SK-N-SH treated with all-trans-retinoic acid at 6 μM for 48 hours (cell line): ENCODE results near the gene CTDSP1.

Experiments
- ATAC-seq: fragments of 200-7000 bp; cut with Tn5 transposase; 3 replicates; pipeline ENCODE4 v1.9.1; 2020; ENCODE audit warnings: mild to moderate bottlenecking, moderate library complexity
- ARNTL ChIP-seq: fragments of 450-650 bp; formaldehyde crosslinking; IDR thresholded peaks from 2 replicates; pipeline ENCODE4 v1.5.0; 2020; ENCODE audit warnings: low read depth, mild to moderate bottlenecking, moderate library complexity, borderline replicate concordance
- BACH2 ChIP-seq: fragments of 250-450 bp; sonication (Bioruptor Pico); IDR thresholded peaks from 2 replicates; pipeline ENCODE4 v1.9.0; 2021; ENCODE audit warnings: mild to moderate bottlenecking, borderline replicate concordance
- ESRRG ChIP-seq: fragments of 250-450 bp; sonication (Bioruptor Pico); IDR thresholded peaks from 2 replicates; pipeline ENCODE4 v1.6.1; 2021; ENCODE audit warnings: mild to moderate bottlenecking
- GLIS3 ChIP-seq: fragments of 250-450 bp; sonication (Bioruptor Pico); IDR thresholded peaks from 2 replicates; pipeline ENCODE4 v1.5.0; 2020; ENCODE audit warnings: mild to moderate bottlenecking, moderate library complexity
- ISL1 ChIP-seq: fragments of 250-450 bp; sonication (Bioruptor Pico); IDR thresholded peaks from 2 replicates; pipeline ENCODE4 v2.1.2; 2022; ENCODE audit warnings: mild to moderate bottlenecking, moderate library complexity
- PPARA ChIP-seq: fragments of 250-450 bp; sonication (Bioruptor Pico); IDR thresholded peaks from 2 replicates; pipeline ENCODE4 v1.5.0; 2020; ENCODE audit warnings: mild to moderate bottlenecking, borderline replicate concordance
- RARB ChIP-seq: fragments of 250-450 bp; sonication (Bioruptor Pico); IDR thresholded peaks from 2 replicates; pipeline ENCODE4 v1.8.0; 2021; ENCODE audit warnings: mild to moderate bottlenecking, moderate library complexity
- SNAI2 ChIP-seq: fragments of 250-450 bp; sonication (Bioruptor Pico); IDR thresholded peaks from 2 replicates; pipeline ENCODE4 v1.5.0; 2020; ENCODE audit warnings: mild to moderate bottlenecking, moderate library complexity
- TCF4 ChIP-seq: fragments of 250-450 bp; sonication (Bioruptor Pico); IDR thresholded peaks from 2 replicates; pipeline ENCODE4 v1.8.0; 2021; ENCODE audit warnings: mild to moderate bottlenecking, moderate library complexity, borderline replicate concordance
- ZC3H10 ChIP-seq: fragments of 250-450 bp; sonication (Bioruptor Pico); IDR thresholded peaks from 2 replicates; pipeline ENCODE4 v1.5.1; 2021; ENCODE audit warnings: mild to moderate bottlenecking, moderate library complexity
- ZFP30 ChIP-seq: fragments of 450-650 bp; formaldehyde crosslinking; IDR thresholded peaks from 2 replicates; pipeline ENCODE4 v1.5.0; 2022; ENCODE audit warnings: mild to moderate bottlenecking, moderate library complexity
- TF ChIP-seq, protein P1 (sequence below): fragments of 250-450 bp; sonication (Bioruptor Pico); IDR thresholded peaks from 2 replicates; pipeline ENCODE4 v1.5.0; 2020; ENCODE audit warnings: mild to moderate bottlenecking, moderate library complexity
- TF ChIP-seq, protein P2 (sequence below): fragments of 250-450 bp; sonication (Bioruptor Pico); IDR thresholded peaks from 2 replicates; pipeline ENCODE4 v1.8.0; 2020; ENCODE audit warnings: mild to moderate bottlenecking, moderate library complexity, borderline replicate concordance
- TF ChIP-seq, protein P3 (sequence below): fragments of 250-450 bp; sonication (Bioruptor Pico); IDR thresholded peaks from 2 replicates; pipeline ENCODE4 v1.5.1; 2021; ENCODE audit warnings: mild to moderate bottlenecking, moderate library complexity
- TF ChIP-seq, protein P4 (sequence below): fragments of 250-450 bp; sonication (Bioruptor Pico); IDR thresholded peaks from 2 replicates; pipeline ENCODE4 v1.5.1; 2020; ENCODE audit warnings: low read depth, mild to moderate bottlenecking, moderate library complexity

The CTDSP1 gene

DNA sequence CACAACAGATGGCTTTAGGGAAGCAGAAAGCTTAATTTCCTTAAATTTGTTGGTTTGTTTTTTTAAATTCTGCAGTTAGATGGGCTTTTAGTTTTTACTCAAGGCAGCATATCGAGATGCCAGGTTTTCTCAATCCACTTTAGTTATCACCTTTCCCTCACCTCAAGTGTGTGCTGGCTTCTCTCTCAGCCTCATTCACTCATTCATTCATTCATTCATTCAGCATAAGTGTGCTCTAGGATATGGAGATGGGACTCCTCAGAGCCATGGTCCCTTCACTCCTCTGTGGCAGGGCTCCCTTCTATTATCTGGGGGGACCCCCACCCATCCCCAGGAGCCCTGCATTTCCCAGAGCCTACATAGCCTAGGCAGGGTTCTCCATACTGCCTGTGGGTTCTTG lies 38.3 kb downstream of the CTDSP1 start:
- ATAC-seq, result no peak

DNA sequence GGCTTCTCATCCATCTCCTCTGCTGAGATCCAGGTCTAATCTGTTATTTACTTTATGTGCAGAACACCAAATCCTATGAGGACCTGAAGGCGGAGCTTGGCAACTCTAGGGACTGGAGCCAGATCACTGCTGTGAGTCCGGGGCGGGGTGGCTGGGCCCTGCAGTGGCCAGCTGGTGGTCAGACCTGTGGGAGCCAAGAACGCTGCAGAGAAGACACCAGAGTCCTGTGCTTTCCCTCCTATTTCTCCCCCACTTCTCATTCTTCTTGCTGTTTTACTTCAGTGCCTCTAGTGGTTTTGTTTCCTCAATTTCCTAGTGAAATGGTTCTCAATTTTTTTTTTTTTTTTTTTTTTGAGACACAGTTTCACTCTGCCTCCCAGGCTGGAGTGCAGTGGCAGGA lies 38.9 kb downstream of the CTDSP1 start:
- TF ChIP-seq BACH2 (CRISPR knock-in tag), result no peak
- TF ChIP-seq GLIS3, result no peak
- no peak for TF ChIP-seq ARNTL (CRISPR knock-in tag)
- TF ChIP-seq, protein P1, sequence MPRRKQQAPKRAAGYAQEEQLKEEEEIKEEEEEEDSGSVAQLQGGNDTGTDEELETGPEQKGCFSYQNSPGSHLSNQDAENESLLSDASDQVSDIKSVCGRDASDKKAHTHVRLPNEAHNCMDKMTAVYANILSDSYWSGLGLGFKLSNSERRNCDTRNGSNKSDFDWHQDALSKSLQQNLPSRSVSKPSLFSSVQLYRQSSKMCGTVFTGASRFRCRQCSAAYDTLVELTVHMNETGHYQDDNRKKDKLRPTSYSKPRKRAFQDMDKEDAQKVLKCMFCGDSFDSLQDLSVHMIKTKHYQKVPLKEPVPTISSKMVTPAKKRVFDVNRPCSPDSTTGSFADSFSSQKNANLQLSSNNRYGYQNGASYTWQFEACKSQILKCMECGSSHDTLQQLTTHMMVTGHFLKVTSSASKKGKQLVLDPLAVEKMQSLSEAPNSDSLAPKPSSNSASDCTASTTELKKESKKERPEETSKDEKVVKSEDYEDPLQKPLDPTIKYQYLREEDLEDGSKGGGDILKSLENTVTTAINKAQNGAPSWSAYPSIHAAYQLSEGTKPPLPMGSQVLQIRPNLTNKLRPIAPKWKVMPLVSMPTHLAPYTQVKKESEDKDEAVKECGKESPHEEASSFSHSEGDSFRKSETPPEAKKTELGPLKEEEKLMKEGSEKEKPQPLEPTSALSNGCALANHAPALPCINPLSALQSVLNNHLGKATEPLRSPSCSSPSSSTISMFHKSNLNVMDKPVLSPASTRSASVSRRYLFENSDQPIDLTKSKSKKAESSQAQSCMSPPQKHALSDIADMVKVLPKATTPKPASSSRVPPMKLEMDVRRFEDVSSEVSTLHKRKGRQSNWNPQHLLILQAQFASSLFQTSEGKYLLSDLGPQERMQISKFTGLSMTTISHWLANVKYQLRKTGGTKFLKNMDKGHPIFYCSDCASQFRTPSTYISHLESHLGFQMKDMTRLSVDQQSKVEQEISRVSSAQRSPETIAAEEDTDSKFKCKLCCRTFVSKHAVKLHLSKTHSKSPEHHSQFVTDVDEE (CRISPR knock-in tag), result no peak
- TF ChIP-seq, protein P2, sequence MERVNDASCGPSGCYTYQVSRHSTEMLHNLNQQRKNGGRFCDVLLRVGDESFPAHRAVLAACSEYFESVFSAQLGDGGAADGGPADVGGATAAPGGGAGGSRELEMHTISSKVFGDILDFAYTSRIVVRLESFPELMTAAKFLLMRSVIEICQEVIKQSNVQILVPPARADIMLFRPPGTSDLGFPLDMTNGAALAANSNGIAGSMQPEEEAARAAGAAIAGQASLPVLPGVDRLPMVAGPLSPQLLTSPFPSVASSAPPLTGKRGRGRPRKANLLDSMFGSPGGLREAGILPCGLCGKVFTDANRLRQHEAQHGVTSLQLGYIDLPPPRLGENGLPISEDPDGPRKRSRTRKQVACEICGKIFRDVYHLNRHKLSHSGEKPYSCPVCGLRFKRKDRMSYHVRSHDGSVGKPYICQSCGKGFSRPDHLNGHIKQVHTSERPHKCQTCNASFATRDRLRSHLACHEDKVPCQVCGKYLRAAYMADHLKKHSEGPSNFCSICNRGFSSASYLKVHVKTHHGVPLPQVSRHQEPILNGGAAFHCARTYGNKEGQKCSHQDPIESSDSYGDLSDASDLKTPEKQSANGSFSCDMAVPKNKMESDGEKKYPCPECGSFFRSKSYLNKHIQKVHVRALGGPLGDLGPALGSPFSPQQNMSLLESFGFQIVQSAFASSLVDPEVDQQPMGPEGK, result no peak
- no peak for TF ChIP-seq PPARA (CRISPR knock-in tag)
- TF ChIP-seq TCF4 (CRISPR knock-in tag), result no peak
- no peak for TF ChIP-seq ZFP30
- TF ChIP-seq ZC3H10, result no peak
- no peak for ATAC-seq

More for the DNA sequence above, 38.3 kb downstream of the CTDSP1 start:
- TF ChIP-seq, protein P3, sequence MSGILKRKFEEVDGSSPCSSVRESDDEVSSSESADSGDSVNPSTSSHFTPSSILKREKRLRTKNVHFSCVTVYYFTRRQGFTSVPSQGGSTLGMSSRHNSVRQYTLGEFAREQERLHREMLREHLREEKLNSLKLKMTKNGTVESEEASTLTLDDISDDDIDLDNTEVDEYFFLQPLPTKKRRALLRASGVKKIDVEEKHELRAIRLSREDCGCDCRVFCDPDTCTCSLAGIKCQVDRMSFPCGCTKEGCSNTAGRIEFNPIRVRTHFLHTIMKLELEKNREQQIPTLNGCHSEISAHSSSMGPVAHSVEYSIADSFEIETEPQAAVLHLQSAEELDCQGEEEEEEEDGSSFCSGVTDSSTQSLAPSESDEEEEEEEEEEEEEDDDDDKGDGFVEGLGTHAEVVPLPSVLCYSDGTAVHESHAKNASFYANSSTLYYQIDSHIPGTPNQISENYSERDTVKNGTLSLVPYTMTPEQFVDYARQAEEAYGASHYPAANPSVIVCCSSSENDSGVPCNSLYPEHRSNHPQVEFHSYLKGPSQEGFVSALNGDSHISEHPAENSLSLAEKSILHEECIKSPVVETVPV, result no peak
- TF ChIP-seq, protein P4, sequence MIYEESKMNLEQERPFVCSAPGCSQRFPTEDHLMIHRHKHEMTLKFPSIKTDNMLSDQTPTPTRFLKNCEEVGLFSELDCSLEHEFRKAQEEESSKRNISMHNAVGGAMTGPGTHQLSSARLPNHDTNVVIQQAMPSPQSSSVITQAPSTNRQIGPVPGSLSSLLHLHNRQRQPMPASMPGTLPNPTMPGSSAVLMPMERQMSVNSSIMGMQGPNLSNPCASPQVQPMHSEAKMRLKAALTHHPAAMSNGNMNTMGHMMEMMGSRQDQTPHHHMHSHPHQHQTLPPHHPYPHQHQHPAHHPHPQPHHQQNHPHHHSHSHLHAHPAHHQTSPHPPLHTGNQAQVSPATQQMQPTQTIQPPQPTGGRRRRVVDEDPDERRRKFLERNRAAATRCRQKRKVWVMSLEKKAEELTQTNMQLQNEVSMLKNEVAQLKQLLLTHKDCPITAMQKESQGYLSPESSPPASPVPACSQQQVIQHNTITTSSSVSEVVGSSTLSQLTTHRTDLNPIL (CRISPR knock-in tag), result no peak
- no peak for TF ChIP-seq ZFP30

DNA sequence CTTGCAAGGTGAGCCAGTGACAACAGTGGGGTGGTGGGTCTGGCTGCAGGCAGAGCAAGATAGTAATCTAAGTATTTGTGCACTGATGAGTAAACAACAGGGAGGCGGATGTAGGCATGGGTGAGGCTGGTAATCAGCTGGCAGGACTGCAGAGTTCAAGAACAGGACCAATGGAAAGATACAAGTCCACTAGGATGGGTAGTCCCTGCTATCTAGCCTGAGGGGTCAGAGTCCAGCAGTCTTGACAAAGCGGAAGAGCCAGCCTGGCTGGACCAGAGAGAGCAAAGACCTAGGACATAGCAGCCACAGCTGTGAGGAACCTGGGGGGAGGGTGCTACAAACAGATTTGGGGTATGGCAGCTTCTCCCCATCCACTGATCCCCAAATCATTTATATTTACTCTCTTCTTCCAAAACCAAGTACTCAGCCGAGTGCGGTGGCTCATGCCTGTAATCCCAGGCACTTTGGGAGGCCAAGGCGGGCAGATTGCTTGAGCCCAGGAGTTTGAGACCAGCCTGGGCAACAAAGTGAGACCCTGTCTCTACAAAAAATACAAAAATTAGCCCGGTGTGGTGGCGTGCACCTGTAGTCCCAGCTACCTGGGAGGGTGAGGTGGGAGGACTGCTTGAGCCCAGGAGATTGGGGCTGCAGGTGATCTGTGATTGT lies 45.2 kb downstream of the CTDSP1 start:
- TF ChIP-seq, protein P2, result no peak
- TF ChIP-seq ZC3H10 (no peak), PPARA (CRISPR knock-in tag) (no peak), TCF4 (CRISPR knock-in tag) (no peak), RARB (CRISPR knock-in tag) (no peak), ISL1 (CRISPR knock-in tag) (no peak), ESRRG (CRISPR knock-in tag) (no peak), GLIS3 (no peak), SNAI2 (CRISPR knock-in tag) (no peak)
- TF ChIP-seq, protein P3, result no peak
- TF ChIP-seq, protein P4 (CRISPR knock-in tag), result no peak
- ATAC-seq, result no peak
